KG1 (cell line): ENCODE results near the gene ZNF684.

ENCODE experiments used
- DNase-seq: peaks from one replicate; lab custom pipeline; 2025; lab: John Stamatoyannopoulos, UW

Gene ZNF684

DNA sequence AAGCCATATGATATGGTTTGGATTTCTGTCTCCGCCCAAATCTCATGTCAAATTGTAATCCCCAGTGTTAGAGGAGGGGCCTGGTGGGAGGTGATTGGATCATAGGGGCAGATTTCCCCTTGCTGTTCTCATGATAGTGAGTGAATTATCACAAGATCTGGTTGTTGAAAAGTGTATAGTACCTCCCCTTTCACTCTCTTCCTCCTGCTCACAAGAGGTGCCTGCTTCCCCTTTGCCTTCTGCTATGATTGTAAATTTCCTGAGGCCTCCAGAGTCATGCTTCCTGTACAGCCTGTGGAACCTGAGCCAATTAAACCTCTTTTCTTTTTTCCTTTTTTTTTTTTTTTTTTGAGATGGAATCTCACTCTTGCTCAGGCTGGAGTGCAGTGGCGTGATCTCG, 43.4 kb downstream of the ZNF684 start:
- DNase-seq, result peak; percentile 27

DNA sequence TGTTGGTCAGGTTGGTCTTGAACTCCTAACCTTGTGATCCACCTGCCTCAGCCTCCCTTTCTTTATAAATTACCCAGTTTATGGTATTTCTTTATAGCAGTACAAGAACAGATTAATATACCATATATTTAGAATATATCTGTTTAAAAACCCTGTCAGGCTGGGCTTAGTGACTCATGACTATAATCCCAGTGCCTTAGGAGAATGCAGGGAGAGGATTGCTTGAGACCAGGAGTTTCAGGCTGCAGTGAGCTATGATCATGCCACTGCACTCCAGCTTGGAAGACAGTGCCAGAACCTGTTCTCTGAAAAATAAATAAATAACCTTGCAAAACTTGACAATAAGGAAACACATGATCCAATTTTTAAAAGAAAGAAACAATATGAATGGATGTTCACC, 43.9 kb downstream of the ZNF684 start:
- no peak for DNase-seq

DNA sequence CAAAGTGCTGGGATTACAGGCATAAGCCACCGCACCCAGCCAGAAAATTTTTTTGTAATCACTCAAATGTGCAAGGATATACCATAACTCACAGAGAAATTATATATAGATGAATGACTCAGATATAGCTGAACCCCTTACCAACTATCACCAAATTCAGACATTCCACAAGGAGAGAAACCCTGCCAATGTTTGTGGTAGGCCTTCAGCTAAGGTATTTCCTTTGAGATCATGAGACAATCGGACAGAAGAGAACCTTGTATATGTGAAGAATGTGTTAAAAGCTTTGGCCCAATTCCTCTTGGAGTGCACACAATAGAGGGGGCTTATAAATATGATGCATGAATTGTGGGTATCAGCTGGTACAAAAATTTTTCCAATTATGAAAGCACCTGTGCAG, 50.7 kb downstream of the ZNF684 start:
- no peak for DNase-seq

- DNase-seq, result no peak
Observed at GRCh38 chr1:40583980-40584379, 52.5 kb downstream of the ZNF684 start.

DNA sequence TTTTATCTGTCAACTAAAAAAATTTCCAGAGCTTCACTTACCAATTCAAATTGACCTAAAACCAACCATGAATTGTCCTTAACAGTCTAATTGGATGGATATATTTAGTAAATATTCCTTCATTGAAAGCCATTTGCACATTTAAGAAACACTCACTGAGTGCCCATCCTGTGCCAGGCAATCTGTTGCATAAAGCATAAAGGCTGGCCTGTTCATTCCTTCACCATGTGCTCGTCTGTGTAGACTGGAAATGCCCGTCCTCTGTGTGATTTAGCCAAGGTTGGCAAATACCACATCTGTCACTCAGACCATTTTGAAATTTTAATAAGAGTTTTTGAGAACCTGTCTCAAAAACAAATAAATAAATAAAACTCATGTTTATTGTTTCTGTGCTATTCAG, 57.1 kb downstream of the ZNF684 start:
- no peak for DNase-seq

DNA sequence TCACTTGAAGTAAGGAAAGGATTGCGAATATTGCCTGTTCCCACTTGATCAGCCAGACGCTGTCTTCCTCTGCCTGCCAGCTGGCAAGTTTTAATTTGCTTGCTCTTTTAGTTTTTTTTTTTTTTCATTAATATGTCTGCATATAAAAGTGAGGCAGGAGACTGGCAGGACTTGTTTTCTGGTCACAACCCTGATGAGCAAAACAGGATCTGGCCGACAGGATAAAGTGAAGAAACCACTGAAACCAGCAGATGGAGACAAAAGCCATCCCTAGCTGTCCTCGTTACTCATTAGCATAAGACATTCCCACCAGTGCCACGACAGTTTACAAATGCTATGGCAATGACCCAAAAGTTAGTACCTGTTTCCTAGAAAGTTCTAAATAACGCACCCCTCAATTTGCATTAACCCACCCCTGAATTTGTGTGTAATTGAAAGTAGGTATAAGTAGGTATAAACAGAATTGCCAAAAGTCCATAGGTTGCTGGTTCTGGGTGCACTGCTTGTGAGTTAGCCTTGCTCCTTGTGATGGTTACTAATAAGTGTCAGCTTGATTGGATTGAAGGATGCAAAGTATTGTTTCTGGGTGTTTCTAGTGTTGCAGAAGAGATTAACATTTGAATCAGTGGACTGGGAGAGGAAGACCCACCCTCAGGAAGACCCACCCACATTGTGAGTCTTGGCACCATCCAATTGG, 60.8 kb downstream of the ZNF684 start:
- DNase-seq, result no peak

- DNase-seq, result no peak
Observed at GRCh38 chr1:40593449-40594186, 62.2 kb downstream of the ZNF684 start.

- DNase-seq, result no peak
Observed at GRCh38 chr1:40594187-40594531, 62.7 kb downstream of the ZNF684 start.

DNA sequence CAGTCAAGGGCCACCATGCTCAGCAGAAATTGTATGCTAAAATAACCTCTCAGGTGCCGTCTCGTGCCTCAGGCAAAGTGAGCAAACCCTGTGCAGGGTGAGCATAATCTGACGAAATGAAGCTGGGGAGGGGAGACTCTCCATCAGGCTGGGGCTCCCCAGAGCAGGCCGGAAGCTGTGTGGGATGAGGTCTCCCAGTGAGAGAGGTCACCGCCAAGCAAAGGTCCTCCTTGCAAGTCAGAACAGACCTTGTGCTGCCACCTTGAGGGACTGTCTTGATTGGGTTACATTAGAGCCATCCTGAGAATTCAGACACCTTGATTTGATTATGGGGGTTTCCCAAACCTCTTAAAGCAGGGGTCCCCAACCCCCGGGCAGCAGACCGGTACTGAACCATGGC, 64.2 kb downstream of the ZNF684 start:
- DNase-seq, result no peak
